Fibroblast of skin of back (primary cell): ENCODE results near the gene CD8B.
"Not testable (repeated sequence)": the region's sequence is repeated elsewhere in the genome, so short reads cannot be mapped to it uniquely, and the experiment has no call there.

Experiments
- DNase-seq: peaks from one replicate; pipeline ENCODE4 v3.0.0-alpha.2; 2013

Gene CD8B

DNA sequence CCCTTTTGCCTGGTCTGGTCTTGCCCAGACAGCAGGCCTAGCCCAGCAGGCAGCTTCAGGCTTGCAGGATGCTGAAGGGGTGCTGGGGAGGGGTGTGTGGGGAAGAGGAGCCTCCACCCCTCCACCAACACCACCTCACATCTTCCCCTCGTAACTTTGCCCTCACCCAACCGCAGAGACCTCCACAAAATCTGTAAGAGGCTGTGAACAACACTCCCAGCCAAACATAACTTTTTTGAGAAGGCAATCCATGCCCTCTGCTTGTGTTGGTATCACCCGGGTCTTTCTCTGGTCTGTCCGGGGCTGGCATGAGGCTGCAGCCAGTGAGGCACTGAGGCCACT, 26.2 kb downstream of the CD8B start:
- DNase-seq = not testable (repeated sequence)

- DNase-seq = no peak
Observed at GRCh38 chr2:86833315-86833714, 28.4 kb downstream of the CD8B start.

GRCh38 chr2:86832334-86833096, 29.2 kb downstream of the CD8B start:
- no peak for DNase-seq

DNA sequence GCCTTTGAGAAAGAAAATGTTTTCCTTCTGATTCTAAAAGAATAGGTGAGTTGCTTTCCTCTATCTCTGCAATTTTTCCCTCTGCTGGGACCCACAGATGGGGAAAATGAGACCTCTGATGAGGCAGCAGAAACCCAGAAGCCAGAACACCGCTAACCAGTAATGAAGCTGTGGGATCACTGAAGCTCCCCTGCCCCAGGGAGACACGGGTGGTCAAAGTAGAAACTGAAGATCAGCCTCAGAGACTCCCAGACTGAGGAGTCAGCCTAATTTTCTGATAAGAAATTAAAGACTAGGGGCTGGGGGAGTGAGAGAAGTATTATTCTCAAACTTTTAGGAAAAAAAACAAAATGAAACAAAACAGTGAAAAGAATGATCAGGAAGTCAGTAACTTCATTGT, 30.1 kb downstream of the CD8B start:
- no peak for DNase-seq

DNA sequence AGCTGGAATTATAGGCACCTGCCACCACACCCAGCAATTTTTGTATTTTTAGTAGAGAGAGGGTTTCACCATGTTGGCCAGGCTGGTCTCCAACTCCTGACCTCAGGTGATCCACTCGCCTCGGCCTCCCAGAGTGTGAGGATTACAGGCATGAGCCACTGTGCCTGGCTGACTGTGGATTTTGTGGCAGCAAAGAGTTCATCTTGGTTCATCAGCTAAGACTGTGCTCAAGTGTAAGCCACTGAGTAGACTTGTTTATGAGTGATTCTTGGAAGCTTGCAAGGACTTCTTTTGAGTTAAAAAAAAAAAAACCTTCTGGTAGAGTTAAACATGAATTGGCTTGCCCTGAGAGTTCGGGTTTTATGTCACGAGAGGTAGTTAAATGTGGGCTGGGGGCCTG, 34.7 kb downstream of the CD8B start:
- no peak for DNase-seq

GRCh38 chr2:86825693-86826381, 35.8 kb downstream of the CD8B start:
- DNase-seq = no peak

DNA sequence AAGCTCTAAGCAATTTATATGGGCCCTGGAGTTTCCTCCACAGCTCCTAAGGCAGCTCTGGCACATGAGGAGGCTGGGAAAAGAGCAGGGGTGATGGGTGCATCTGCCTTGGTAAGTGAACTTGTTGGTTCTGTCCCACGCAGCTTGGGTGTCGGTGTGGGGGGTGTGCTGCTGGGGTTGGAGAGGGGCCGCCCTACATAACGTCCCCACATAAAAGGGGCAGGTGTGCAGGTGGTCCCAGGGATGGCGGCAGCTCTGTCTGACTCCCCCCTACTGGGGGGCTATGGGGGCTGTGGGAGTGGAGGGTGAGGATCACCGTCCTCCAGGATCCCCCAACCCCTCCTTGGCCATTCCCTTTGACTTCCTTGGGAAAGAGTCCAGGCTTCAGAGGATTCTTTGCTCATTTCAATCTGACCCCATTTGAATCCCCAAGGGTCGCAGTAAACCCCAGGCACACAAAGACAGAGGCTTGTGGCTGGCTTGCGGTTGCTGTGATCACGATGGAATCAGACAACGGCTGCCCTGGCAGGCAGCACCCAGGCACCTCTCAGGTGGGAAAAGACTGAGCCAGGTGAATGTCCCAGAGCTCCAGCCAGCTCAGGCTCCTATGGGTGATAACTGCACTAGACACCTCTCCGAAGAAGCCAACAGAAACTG, 36.5 kb downstream of the CD8B start:
- DNase-seq = no peak

GRCh38 chr2:86822668-86823345, 38.9 kb downstream of the CD8B start:
- no peak for DNase-seq

DNA sequence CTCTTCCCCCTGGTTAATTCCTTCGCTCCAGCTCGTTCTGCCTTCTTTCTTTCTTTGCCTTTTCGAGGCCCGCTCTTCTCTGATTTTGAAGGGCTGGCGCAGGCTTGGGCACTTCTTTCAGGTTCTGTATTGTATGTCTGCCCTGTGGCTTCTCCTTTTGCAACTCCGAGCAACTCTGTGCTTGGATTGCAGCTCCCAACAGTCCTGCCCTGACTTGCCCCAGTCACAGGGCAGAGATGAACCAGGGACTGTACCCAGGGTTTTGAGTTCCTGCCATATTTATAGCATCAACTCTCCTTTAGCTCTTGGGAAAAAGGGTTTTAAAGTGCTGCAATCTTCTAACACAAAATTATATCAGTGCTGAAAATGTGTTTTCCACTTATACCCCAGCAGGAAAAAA, 39.8 kb downstream of the CD8B start:
- no peak for DNase-seq

DNA sequence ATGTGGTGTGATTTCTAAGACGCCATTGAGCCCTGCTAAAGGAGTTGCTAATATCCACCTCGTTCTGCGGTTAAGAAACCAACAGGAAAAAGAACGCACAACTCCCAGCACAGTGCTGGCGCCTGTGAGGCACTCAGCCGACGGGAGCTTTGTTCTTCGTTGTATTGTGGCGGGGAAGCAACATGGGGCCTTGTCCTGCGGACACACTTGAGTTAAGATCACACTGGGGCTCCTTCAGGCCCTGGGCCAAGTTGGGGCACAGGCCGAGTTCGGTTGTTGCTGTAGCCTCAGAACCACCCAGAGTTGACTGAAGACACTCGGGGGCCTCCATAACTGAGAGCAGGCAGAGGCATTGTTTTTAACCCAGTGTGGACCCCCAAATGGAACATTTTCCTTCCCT, 40.4 kb downstream of the CD8B start:
- DNase-seq = no peak

GRCh38 chr2:86818957-86819356, 42.7 kb downstream of the CD8B start:
- no peak for DNase-seq

DNA sequence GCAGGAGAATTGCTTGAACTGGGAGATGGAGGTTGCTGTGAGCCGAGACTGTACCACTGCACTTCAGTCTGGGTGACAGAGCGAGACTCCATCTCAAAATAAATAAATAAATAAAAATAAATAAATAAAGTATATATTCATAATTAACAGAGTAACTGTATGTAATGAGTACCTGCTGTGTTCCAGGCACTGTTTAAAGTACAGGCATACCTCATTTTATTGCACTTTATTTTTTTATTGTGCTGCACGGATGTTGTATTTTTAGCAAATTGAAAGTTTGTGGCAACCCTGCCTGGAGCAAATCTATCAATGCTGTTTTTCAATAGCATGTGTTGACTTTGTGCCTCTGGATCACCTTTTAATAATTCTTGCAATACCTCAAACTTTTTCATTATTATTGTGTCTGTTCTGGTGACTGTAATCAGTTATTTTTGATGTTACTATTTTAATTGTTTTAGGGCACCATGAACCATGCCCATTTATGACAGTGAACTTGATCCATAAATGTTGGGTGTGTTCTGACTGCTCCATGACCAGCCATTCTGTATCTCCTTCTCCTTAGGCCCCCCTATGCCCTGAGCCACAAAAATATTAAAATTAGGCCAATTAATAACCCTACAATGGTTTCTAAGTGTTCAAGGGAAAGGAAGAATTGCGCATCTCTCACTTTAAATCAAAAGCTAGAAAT, 43.4 kb downstream of the CD8B start:
- no peak for DNase-seq

DNA sequence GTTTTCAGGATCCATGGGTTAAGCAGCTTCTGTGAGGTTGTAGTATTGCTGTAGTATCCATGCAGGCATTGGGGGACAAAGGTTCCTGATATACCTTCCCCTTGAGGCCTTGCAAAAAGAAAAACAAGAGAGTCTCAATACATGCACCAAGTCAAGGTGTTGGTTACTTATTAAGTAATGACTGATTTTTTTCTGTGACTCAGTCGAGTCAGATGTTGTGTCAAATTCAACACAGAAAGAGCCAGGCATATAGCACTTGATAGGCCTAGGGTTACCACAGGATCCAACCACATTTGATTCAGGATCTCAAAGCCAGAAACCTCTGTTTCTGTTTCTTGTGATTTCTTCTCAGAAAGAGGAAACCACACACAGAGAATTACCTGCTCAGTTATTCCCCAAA, 46.1 kb downstream of the CD8B start:
- DNase-seq = no peak

DNA sequence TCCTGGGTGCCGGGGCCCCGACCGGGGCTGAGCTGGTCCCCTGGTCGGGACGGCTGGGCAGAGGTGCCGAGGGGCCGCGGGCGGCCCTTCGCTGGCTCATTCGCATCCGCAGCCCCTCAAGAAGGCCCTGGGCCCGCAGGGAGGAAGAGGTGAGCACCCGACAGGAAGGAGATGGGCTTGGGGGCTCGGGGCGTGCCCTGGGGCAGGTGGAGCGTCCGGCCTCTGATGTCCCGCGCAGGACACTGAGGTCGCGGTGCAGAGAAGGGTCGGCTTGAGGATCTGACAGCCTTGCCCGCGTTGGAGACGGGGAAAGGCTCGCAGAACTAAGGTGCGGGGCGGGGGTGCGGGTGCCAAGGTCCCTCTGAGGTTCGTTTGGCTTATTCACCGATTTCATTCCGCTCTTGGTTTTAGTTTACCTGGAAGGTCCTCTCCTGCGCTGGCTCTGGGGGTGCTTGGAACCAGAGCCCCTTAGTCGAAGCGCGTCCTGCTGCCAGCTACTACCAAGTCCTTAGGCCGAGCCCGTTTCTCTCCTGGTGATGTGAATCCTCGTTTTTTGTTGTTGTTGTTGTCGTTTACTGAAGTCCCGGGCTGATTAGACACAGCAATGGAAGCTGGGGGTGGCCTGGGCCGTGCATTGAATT, 52.1 kb downstream of the CD8B start:
- no peak for DNase-seq

DNA sequence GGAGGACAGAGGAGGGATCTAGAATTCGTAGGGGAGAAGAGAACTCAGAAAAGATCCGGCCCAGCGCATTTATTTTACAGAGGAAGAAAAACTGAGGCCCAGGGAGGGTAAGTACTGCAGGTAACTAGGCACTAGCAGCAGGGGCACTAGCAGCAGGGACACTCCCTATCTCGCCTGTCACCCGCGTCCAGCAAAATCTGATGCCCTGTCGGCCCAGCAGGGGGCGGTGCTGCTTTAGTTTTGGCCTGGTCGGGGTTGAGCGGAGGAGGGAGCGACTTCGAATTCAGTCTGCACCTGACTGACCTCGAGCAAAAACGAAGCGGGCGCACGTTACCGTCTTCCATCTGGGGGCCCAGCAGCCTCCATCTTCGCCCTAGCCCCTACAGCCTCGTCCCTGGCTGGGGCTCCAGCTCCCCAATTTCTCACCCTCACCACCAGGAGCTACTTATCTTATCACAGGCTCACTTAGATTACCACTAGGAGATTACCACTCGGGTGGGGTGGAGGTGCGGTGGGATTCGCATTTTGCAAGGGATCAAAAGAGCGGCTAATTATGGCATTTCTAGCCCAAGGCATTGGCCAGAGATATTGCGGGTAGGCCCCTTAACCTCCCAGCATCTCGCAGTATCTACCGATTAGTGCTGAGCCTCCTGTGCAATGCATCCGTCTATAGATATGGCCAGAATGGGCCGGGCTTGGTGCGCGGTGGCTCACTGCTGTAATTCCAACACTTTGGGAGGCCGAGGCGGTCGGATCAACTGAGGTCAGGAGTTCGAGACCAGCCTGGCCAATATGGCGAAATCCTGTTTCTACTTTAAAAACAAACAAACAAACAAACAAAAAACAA, 53.1 kb downstream of the CD8B start:
- DNase-seq = peak; percentile 68

DNA sequence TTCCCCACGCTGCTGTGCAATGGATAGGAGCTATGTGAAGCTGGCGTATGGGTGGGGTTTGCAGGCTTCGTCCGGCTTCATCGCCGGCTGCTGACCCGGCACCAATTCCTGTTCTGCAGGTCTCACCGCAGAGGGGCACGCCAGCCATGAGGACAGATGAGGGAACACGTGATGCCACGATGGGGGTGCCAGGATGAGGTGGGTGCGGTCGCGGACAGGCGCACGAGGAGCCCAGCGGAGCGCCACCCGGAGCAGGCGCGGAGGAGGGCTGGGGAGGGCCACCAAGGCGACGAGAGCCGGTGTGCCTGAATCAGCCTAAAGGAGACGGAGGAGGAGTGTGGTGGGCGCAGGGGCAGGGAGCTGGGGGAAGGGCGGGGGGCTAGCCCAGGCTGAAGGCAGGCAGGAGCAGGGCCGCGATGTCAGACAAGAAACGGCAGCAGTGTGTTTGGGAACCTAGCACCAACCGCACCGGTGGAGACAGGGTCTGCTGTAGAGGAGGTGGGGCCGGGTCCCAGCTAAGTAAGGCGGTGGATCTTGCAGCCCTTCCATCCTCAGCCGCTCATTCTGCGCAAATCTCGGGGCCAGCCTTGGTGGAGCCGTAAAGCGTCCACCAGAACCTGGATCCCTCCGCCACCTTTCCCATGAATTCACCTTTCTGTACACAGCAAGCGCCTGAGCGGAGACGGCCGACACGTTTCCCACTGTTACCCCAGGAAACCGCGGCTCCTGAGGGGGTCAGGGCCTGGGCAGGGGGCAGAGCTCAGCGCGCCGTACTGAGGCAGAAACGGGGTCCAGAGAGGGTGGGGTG, 54.0 kb downstream of the CD8B start:
- DNase-seq = no peak

GRCh38 chr2:86807133-86807467, 54.6 kb downstream of the CD8B start:
- DNase-seq = no peak

DNA sequence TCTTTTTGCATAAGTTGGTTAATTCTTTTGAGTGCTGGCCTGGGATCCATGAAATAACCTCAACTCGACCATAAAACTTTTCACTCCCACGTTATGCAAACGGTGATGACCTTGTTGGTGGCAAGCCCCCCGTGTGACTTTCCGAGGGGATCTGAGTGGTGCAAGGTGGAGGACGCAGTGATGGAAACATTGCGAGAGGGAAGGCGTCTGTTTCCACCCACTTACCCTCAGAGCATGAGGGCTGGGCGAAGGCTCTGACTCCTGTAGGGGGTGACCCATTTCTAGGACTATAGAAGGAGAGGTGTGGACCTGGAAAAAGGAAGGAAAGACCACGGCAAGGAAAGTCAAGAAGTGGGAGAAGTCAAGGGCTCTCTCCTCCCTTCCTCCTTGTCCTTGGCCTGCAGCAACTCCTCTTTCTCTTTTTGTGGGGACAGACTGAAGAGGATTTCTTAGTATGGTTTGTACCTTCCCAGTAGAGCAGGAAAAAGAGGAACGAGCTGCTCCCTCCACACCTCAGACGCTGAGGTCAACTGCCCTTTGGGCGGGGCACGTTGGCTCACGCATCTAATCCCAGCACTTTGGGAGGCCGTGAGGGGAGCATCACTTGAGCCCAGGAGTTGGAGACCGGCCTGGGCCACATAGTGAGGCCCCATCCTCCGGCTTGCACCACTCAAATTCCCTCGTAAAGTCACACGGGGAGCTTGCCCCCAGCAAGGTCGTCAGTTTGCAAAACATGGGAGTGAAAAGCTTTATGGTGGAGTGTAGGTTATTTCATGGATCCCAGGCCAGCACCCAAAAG, 55.4 kb downstream of the CD8B start:
- no peak for DNase-seq

GRCh38 chr2:86800856-86801567, 60.7 kb downstream of the CD8B start:
- no peak for DNase-seq
